Common myeloid progenitor, CD34-positive (primary cell): Measurements from ENCODE around the gene AMFR.
"Not testable (repeated sequence)": the region's sequence is repeated elsewhere in the genome, so short reads cannot be mapped to it uniquely, and the experiment has no call there.

Experiments used
- CTCF ChIA-PET: fragments of 350-600 bp; sonication (Branson Sonifier 250); formaldehyde crosslinking; loops from one replicate; lab custom pipeline; 2021; ENCODE audit warnings: antibody characterized with exemption; lab: Charles Lee
- POLR2A ChIA-PET: fragments of 350-600 bp; sonication (Branson Sonifier 250); formaldehyde crosslinking; loops from one replicate; lab custom pipeline; 2021; ENCODE audit warnings: antibody characterized with exemption; lab: Charles Lee
- DNase-seq, 3 donors: peaks; one replicate each; pipeline versions ENCODE4 v3.0.0 to v3.0.0-alpha.2; 2013
- H3K27ac ChIP-seq, 2 experiments: 1 replicate in 1 of 2; 2 replicates in 1 of 2; pipeline ENCODE4 v1.7.0; 2013; ENCODE audit warnings: inconsistent platforms in 2 of 2, low read length in 2 of 2, mild to moderate bottlenecking in 2 of 2, low read depth in 1 of 2, moderate library complexity in 1 of 2; ENCODE audit not compliant: severe bottlenecking in 2 of 2, insufficient read depth in 1 of 2, poor library complexity in 1 of 2
- H3K27me3 ChIP-seq, 5 experiments: replicated peaks in 2 of 5; 1 replicate in 3 of 5; 2 replicates in 2 of 5; pipeline versions ENCODE4 v1.6.1 to v1.7.0; 2013; ENCODE audit warnings: low read length in 4 of 5, mild to moderate bottlenecking in 2 of 5, moderate library complexity in 2 of 5, inconsistent platforms in 1 of 5; ENCODE audit not compliant: insufficient read depth in 5 of 5, control insufficient read depth in 4 of 5
- H3K36me3 ChIP-seq, 4 experiments: 1 replicate in 2 of 4; 2 replicates in 2 of 4; pipeline versions ENCODE4 v1.6.1 to v1.7.0; 2013; ENCODE audit warnings: low read length in 3 of 4, control low read depth in 1 of 4, mild to moderate bottlenecking in 1 of 4; ENCODE audit not compliant: control insufficient read depth in 4 of 4, insufficient read depth in 4 of 4
- H3K4me1 ChIP-seq, 4 experiments: 1 replicate in 3 of 4; 2 replicates in 1 of 4; pipeline versions ENCODE4 v1.6.1 to v1.7.1; 2013; ENCODE audit warnings: low read length in 3 of 4, mild to moderate bottlenecking in 3 of 4, control low read depth in 1 of 4, inconsistent platforms in 1 of 4, moderate library complexity in 1 of 4; ENCODE audit not compliant: control insufficient read depth in 4 of 4, insufficient read depth in 4 of 4; ENCODE audit errors: control extremely low read depth in 1 of 4
- H3K4me3 ChIP-seq, 7 experiments: 1 replicate in 4 of 7; 2 replicates in 3 of 7; pipeline versions ENCODE4 v1.5.1 to v1.7.0; 2013; ENCODE audit warnings: mild to moderate bottlenecking in 7 of 7, low read length in 6 of 7, moderate library complexity in 6 of 7, inconsistent platforms in 2 of 7, low read depth in 2 of 7, control low read depth in 1 of 7; ENCODE audit not compliant: insufficient read depth in 4 of 7, control insufficient read depth in 1 of 7; ENCODE audit errors: extremely low read depth in 1 of 7
- H3K9me3 ChIP-seq, 5 experiments: 1 replicate in 4 of 5; 2 replicates in 1 of 5; pipeline versions ENCODE4 v1.6.1 to v1.7.1; 2013; ENCODE audit warnings: low read length in 4 of 5, mild to moderate bottlenecking in 2 of 5, inconsistent platforms in 1 of 5, low read depth in 1 of 5, moderate library complexity in 1 of 5; ENCODE audit not compliant: control insufficient read depth in 4 of 5, insufficient read depth in 2 of 5; ENCODE audit errors: control extremely low read depth in 1 of 5
- WGBS: methylation state at CpG from one replicate; pipeline ENCODE4 v1.1.5; 2013; ENCODE audit not compliant: insufficient coverage; 5-methylcytosine and 5-hydroxymethylcytosine counted together

AMFR gene

DNA sequence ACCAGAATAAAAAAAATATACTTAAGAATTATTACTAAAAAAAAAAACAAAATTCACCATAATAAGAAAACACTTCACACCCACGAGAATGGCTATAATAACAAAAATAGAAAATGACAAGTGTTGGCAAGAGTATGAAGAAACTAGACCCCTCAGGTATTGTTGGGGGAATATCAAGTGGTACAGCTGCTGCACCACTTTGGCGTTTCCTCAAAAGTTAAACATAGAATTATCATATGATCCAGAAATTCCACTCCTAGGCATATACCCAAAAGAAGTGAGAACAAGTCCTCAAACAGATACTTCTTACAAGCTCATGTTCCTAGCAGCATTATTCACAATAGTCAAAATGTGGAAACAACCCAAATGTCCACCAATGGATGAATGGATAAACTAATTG is 26.3 kb downstream of the AMFR start:
- Histone ChIP-seq H3K4me1 (no peaks in the 10 kb centered on the region), H3K36me3 (peaks cover 7 to 37% (median 28%) of the 10 kb centered on the region in 4 experiments), H3K27ac (no peak overlapping the region), H3K27me3 (no peaks in the 10 kb centered on the region), H3K4me3 (no peak overlapping the region), H3K9me3 (no peaks in the 10 kb centered on the region)
- CTCF ChIA-PET = interaction anchor here (0.7 to 2.0 kb wide), 2 partner anchors 9 to 10 kb away, joined by 3 to 5 read pairs; no protein-coding TSS in a partner anchor
- no CpG with 5 or more reads among the region's 2 CpGs for WGBS
- POLR2A ChIA-PET = no interaction called here
- no peak for DNase-seq

DNA sequence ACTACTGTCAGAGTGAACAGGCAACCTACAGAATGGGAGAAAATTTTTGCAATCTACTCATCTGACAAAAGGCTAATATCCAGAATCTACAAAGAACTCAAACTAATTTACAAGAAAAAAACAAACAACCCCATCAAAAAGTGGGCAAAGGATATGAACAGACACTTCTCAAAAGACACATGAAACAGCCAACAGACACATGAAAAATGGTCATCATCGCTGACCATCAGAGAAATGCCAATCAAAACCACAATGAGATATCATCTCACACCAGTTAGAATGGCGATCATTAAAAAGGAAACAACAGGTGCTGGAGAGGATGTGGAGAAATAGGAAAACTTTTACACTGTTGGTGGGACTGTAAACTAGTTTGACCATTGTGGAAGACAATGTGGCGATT is 28.6 kb downstream of the AMFR start:
- H3K4me1 ChIP-seq, POLR2A ChIA-PET, DNase-seq, H3K4me3 ChIP-seq, CTCF ChIA-PET, H3K9me3 ChIP-seq, H3K27ac ChIP-seq, H3K27me3 ChIP-seq: not testable (repeated sequence)
- peaks cover 4 to 26% (median 14%) of the 10 kb centered on the region in 4 experiments for H3K36me3 ChIP-seq
- WGBS = no CpG with 5 or more reads among the region's 3 CpGs

DNA sequence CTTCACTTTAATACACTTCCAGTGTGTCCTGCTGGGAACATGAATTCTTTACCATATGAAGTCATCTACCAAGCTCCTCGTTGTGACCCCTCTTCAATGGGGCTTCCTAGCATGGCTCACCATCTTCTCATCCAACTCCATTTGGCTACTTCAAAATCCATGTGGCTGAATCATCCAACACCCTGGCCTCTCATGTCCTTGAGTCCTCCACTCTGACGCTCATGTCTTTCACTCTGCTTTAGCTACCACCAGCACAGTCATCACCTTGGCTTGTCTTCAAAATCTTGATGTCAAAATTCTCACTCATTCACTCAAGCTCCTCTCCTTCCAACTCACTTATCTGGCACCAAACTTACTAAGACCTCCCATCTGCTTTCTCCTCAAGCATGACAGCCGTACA is 35.8 kb downstream of the AMFR start:
- Histone ChIP-seq H3K9me3 (peaks cover 0 to 3% (median 0%) of the 10 kb centered on the region in 5 experiments), H3K4me1 (no peaks in the 10 kb centered on the region), H3K36me3 (peaks cover 16 to 66% (median 36%) of the 10 kb centered on the region in 4 experiments), H3K4me3 (no peak overlapping the region), H3K27me3 (no peaks in the 10 kb centered on the region), H3K27ac (no peak overlapping the region)
- DNase-seq = no peak
- ChIA-PET POLR2A (no interaction called here), CTCF (interaction anchor here (0.5 to 1.9 kb wide), 3 partner anchors 9 to 15 kb away, joined by 3 to 4 read pairs (median 4); no protein-coding TSS in a partner anchor)
- 100% methylated on average over 3 of the region's 3 CpGs for WGBS

DNA sequence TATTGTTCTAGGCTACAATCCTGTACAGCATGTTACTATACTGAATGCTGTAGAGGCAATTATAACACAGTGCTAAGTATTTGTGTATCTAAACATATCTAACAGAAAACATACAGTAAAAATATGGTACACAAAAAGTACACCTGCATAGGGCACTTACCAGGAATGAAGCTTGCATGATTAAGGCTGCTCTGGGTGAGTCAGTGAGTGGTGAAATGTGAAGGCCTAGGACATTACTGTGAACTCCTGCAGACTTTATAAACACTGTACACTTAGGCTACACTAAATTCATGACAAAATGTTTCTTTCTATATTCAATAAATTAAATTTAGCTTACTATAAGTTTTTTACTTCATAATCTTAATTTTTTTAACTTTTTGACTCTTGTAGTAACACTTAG is 37.1 kb downstream of the AMFR start:
- ChIA-PET CTCF (interaction anchor here (1.1 to 1.9 kb wide), 4 partner anchors 13 to 21 kb away, joined by 3 to 4 read pairs (median 4); no protein-coding TSS in a partner anchor), POLR2A (no interaction called here)
- Histone ChIP-seq H3K27ac (no peak overlapping the region), H3K27me3 (no peaks in the 10 kb centered on the region), H3K9me3 (peaks cover 0 to 3% (median under 1%) of the 10 kb centered on the region in 5 experiments), H3K4me1 (no peaks in the 10 kb centered on the region), H3K36me3 (peaks cover 18 to 78% (median 46%) of the 10 kb centered on the region in 4 experiments), H3K4me3 (no peak overlapping the region)
- DNase-seq = no peak

DNA sequence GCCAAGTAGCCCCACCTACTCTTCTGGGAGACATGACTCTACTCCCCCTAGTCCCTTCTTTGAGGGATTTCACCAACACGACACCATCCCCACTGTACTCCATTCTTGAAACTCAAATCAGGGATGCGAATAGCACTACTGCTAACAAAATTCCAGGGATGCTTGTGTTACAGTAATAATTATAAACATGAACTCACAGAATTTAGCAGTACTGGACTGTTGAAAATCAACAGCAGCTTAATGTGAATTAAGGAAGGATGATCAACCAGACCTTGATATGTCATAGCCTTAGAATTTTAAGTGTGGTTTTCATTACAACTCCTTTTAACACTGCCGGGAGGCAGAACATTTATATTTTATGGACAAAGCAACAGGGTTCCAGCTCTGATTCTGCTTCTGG is 37.9 kb downstream of the AMFR start:
- no CpG with 5 or more reads among the region's 3 CpGs for WGBS
- Histone ChIP-seq H3K27ac (no peak overlapping the region), H3K27me3 (no peaks in the 10 kb centered on the region), H3K4me3 (no peak overlapping the region), H3K4me1 (no peaks in the 10 kb centered on the region), H3K36me3 (peaks cover 18 to 82% (median 50%) of the 10 kb centered on the region in 4 experiments), H3K9me3 (peaks cover 0 to 8% (median 2%) of the 10 kb centered on the region in 5 experiments)
- ChIA-PET POLR2A (no interaction called here), CTCF (interaction anchor here (1.1 to 1.6 kb wide), 3 partner anchors 13 to 22 kb away, joined by 3 to 4 read pairs (median 3); no protein-coding TSS in a partner anchor)
- DNase-seq = no peak

DNA sequence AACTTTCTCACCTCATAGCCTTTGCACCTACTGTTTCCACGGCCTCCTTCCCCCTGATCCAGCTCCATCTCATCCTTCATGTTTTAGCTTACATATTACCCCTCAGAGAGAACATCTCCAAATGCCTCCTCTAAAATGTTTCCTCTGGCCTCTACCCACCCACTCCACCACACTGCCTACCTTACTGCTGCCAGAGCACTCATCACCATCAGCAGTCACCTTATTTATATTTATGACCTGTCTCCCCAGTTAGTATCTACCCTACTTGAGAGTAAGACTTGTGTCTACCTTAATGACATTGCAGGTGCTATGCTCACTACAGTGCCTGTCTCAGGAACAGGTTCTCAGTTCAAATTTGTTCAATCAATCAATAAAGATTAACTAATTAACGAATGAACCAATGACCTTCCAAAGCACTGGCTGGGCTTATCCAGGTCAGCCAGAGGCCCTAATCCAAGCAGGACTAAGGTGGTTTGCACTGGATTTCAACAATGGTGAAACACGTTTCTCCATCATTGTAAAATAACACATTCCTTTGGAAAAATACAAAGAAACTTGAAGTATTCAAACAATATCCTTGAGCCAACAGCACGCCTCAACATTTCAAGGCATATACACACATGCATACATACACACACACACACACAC is 41.1 kb downstream of the AMFR start:
- 100% methylated on average over 2 of the region's 4 CpGs for WGBS
- H3K4me1 ChIP-seq = no peaks in the 10 kb centered on the region
- DNase-seq = no peak
- no peaks in the 10 kb centered on the region for H3K27me3 ChIP-seq
- H3K27ac ChIP-seq = no peak overlapping the region
- CTCF ChIA-PET = no interaction called here
- H3K9me3 ChIP-seq = peaks cover 6 to 34% (median 21%) of the 10 kb centered on the region in 5 experiments
- no peak overlapping the region for H3K4me3 ChIP-seq
- peaks cover 22 to 88% (median 58%) of the 10 kb centered on the region in 4 experiments for H3K36me3 ChIP-seq
- POLR2A ChIA-PET = no interaction called here

DNA sequence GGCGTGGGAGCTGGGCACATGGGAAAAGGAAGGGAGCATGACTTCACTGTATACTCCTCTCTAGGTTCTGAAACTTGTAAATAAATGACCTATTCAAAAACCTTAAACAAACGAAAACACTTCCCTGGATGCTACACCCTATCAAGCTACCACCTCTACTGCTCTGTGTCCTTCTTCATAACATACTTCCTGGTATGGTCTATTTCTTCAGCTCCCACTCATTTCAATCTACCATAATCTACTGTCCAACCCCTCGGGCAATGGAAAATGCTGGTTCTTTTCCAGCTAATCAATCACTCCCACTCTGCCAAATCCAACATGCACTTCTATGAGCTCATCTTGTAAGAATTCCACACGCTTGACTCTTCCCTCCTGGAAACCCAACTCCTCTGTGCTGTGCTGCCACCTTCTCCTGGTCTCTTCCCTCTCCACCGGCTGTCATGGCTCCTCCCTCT is 42.4 kb downstream of the AMFR start:
- WGBS = 92% methylated on average over 4 of the region's 5 CpGs
- Histone ChIP-seq H3K4me3 (no peak overlapping the region), H3K36me3 (peaks cover 22 to 89% (median 56%) of the 10 kb centered on the region in 4 experiments), H3K9me3 (peaks cover 6 to 45% (median 23%) of the 10 kb centered on the region in 5 experiments), H3K4me1 (no peaks in the 10 kb centered on the region), H3K27ac (no peak overlapping the region), H3K27me3 (no peaks in the 10 kb centered on the region)
- no peak for DNase-seq
- CTCF ChIA-PET = interaction anchor here (0.8 kb wide), 1 partner anchor 26 kb away, joined by 3 read pairs; no protein-coding TSS in a partner anchor
- POLR2A ChIA-PET = interaction anchor here (0.6 kb wide), 1 partner anchor 58 kb away, joined by 3 read pairs; no protein-coding TSS in a partner anchor
